Esophagus muscularis mucosa (tissue), 3 donors: Measurements from ENCODE around the gene CELF2.

ENCODE experiments used
- CTCF ChIP-seq, 3 experiments: fragments of 200-600 bp in 2 of 3; fragments of 450-650 bp in 1 of 3; sonication (generic) in 2 of 3; IDR thresholded peaks; one replicate each; pipeline ENCODE4 v1.5.1; 2017 to 2019; ENCODE audit warnings: antibody characterized with exemption in 3 of 3, mild to moderate bottlenecking in 2 of 3, moderate library complexity in 1 of 3
- POLR2AphosphoS5 ChIP-seq, 2 donors: sonication (generic); formaldehyde crosslinking; IDR thresholded peaks; one replicate each; pipeline ENCODE4 v1.6.1; 2017; ENCODE audit warnings: antibody characterized with exemption in 2 of 2

- TF ChIP-seq CTCF (IDR thresholded peaks at IDR 0.05) = no peak
- TF ChIP-seq POLR2AphosphoS5 (IDR thresholded peaks at IDR 0.05) = no peak
Measured at GRCh38 chr10:11045995-11046775, 28.5 kb downstream of the CELF2 start.
